WTC11 (cell line): Measurements from ENCODE around the gene ADK. TPM values are rescaled to one million over a fixed set of nuclear protein-coding genes. Genes with fewer than 3 reads are reported as not detected.

Experiments used
- ATAC-seq: fragments of 200-7000 bp; cut with Tn5 transposase; 2 replicates; pipeline ENCODE4 v1.10.0; 2021; ENCODE audit warnings: mild to moderate bottlenecking, moderate library complexity
- CTCF ChIA-PET: fragments of 300-600 bp; sonication (Branson Sonifier 250); formaldehyde crosslinking; loops from one replicate; lab custom pipeline; 2021; ENCODE audit warnings: antibody characterized with exemption; lab: Charles Lee
- POLR2A ChIA-PET: fragments of 350-600 bp; sonication (Branson Sonifier 250); formaldehyde crosslinking; loops from one replicate; lab custom pipeline; 2021; ENCODE audit warnings: antibody characterized with exemption; lab: Charles Lee
- DNase-seq: peaks from one replicate; pipeline ENCODE4 v3.0.0; 2021; ENCODE audit warnings: low spot score
- H3K27ac Mint-ChIP-seq: 2 replicates; pipeline ENCODE4 v1.8.0; 2021; ENCODE audit warnings: mixed read lengths
- H3K27me3 Mint-ChIP-seq: 2 replicates; pipeline ENCODE4 v1.8.0; 2021; ENCODE audit warnings: low read depth, mild to moderate bottlenecking, moderate library complexity, mixed read lengths
- H3K36me3 Mint-ChIP-seq: 2 replicates; pipeline ENCODE4 v1.8.0; 2021; ENCODE audit warnings: mixed read lengths
- H3K4me1 Mint-ChIP-seq: 2 replicates; pipeline ENCODE4 v1.8.0; 2022; ENCODE audit warnings: mixed read lengths
- H3K4me3 Mint-ChIP-seq: 2 replicates; pipeline ENCODE4 v1.8.0; 2021; ENCODE audit warnings: mild to moderate bottlenecking, moderate library complexity, mixed read lengths
- H3K9me3 Mint-ChIP-seq: 2 replicates; pipeline ENCODE4 v1.8.0; 2021; ENCODE audit warnings: mixed read lengths
- EMX1 ChIP-seq: fragments of 250-450 bp; sonication (Bioruptor Pico); IDR thresholded peaks from 2 replicates; pipeline ENCODE4 v1.8.0; 2021; ENCODE audit warnings: mild to moderate bottlenecking
- ETV6 ChIP-seq: sonication (generic); formaldehyde crosslinking; IDR thresholded peaks from 2 replicates; pipeline ENCODE4 v1.8.1; 2022; ENCODE audit warnings: mild to moderate bottlenecking, missing genetic modification reagents
- GTF2I ChIP-seq: fragments of 250-450 bp; sonication (Bioruptor Pico); conservative IDR thresholded peaks from 2 replicates; pipeline ENCODE4 v1.4.0; 2021; ENCODE audit warnings: mild to moderate bottlenecking
- HMGA2 ChIP-seq: fragments of 250-450 bp; sonication (Bioruptor Pico); IDR thresholded peaks from 2 replicates; pipeline ENCODE4 v1.4.0; 2021; ENCODE audit warnings: mild to moderate bottlenecking, moderate library complexity
- JAZF1 ChIP-seq: fragments of 250-450 bp; sonication (Bioruptor Pico); IDR thresholded peaks from 2 replicates; pipeline ENCODE4 v1.9.0; 2021; ENCODE audit warnings: moderate library complexity, mild to moderate bottlenecking, inconsistent platforms
- MXD4 ChIP-seq: fragments of 250-450 bp; sonication (Bioruptor Pico); IDR thresholded peaks from 2 replicates; pipeline ENCODE4 v1.8.0; 2021; ENCODE audit warnings: mild to moderate bottlenecking, moderate library complexity, borderline replicate concordance
- NFE2L1 ChIP-seq: sonication (generic); formaldehyde crosslinking; IDR thresholded peaks from 2 replicates; pipeline ENCODE4 v1.8.1; 2023; ENCODE audit warnings: missing genetic modification reagents
- NR1H2 ChIP-seq: sonication (generic); formaldehyde crosslinking; IDR thresholded peaks from 2 replicates; pipeline ENCODE4 v1.9.0; 2021; ENCODE audit warnings: mild to moderate bottlenecking, moderate library complexity, missing genetic modification reagents
- NR3C1 ChIP-seq: sonication (generic); formaldehyde crosslinking; conservative IDR thresholded peaks from 2 replicates; pipeline ENCODE4 v1.8.1; 2023; ENCODE audit warnings: low read depth, mild to moderate bottlenecking, missing genetic modification reagents
- OVOL2 ChIP-seq: fragments of 250-450 bp; sonication (Bioruptor Pico); IDR thresholded peaks from 2 replicates; pipeline ENCODE4 v1.9.0; 2021; ENCODE audit warnings: mild to moderate bottlenecking, borderline replicate concordance
- PRRX2 ChIP-seq: fragments of 250-450 bp; sonication (Bioruptor Pico); IDR thresholded peaks from 2 replicates; pipeline ENCODE4 v1.8.0; 2021; ENCODE audit warnings: mild to moderate bottlenecking
- SMAD4 ChIP-seq: sonication (generic); formaldehyde crosslinking; IDR thresholded peaks from 2 replicates; pipeline ENCODE4 v1.8.0; 2022; ENCODE audit warnings: mild to moderate bottlenecking, missing genetic modification reagents
- SP1 ChIP-seq: sonication (generic); formaldehyde crosslinking; conservative IDR thresholded peaks from 2 replicates; pipeline ENCODE4 v1.8.1; 2022; ENCODE audit warnings: missing genetic modification reagents
- ZNF317 ChIP-seq: sonication (generic); formaldehyde crosslinking; IDR thresholded peaks from 2 replicates; pipeline ENCODE4 v1.8.1; 2023; ENCODE audit warnings: low read depth, mild to moderate bottlenecking, moderate library complexity, missing genetic modification reagents, borderline replicate concordance
- total RNA-seq: library from RNA; stranded (reverse); gene quantifications from 3 replicates; pipeline ENCODE4 v1.2.3, GENCODE V29; 2021
- TF ChIP-seq, protein P1 (sequence below): sonication (generic); formaldehyde crosslinking; IDR thresholded peaks from 2 replicates; pipeline ENCODE4 v1.8.1; 2023; ENCODE audit warnings: mild to moderate bottlenecking, missing genetic modification reagents
- TF ChIP-seq, protein P2 (sequence below): sonication (generic); formaldehyde crosslinking; IDR thresholded peaks from 2 replicates; pipeline ENCODE4 v1.8.0; 2023; ENCODE audit warnings: mild to moderate bottlenecking, missing genetic modification reagents
- TF ChIP-seq, protein P3 (sequence below): sonication (generic); formaldehyde crosslinking; IDR thresholded peaks from 2 replicates; pipeline ENCODE4 v1.8.1; 2023; ENCODE audit warnings: mild to moderate bottlenecking, moderate library complexity, missing genetic modification reagents
- TF ChIP-seq, protein P4 (sequence below): sonication (generic); formaldehyde crosslinking; IDR thresholded peaks from 2 replicates; pipeline ENCODE4 v1.8.0; 2022; ENCODE audit warnings: missing genetic modification reagents
- TF ChIP-seq, protein P5 (sequence below): sonication (generic); formaldehyde crosslinking; IDR thresholded peaks from 2 replicates; pipeline ENCODE4 v1.8.1; 2022; ENCODE audit warnings: missing genetic modification reagents, borderline replicate concordance
- TF ChIP-seq, protein P6 (sequence below): sonication (generic); formaldehyde crosslinking; IDR thresholded peaks from 2 replicates; pipeline ENCODE4 v1.8.0; 2023; ENCODE audit warnings: missing genetic modification reagents, mild to moderate bottlenecking, borderline replicate concordance

The ADK gene
- total RNA-seq, 1 experiment from 2014 or later, result 32.7 TPM

DNA sequence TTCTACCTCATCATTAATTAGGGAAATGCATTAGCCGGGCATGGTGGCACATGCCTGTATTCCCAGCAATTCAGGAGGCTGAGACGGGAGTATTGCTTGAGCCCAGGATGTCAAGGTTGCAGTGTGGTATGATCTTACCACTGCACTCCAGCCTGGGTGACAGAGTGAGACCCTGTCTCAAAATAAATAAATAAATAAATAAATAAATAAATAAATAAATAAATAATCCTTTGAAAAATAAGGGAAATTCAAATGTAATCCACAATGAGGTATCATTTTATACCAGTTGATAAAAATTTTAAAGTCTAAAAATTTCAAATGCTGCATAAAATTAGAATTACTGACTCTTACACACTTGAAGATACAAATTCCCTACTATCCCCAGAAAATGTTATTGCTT, 334.3 kb downstream of the ADK start:
- Mint-ChIP-seq H3K9me3 (peaks cover 25% of the 10 kb centered on the region), H3K36me3 (peaks cover 16% of the 10 kb centered on the region), H3K27me3 (no peaks in the 10 kb centered on the region), H3K27ac (no peak overlapping the region), H3K4me1 (no peaks in the 10 kb centered on the region), H3K4me3 (no peak overlapping the region)
- ChIA-PET POLR2A (no interaction called here), CTCF (no interaction called here)
- no peak for DNase-seq
- no peak for TF ChIP-seq HMGA2 (CRISPR knock-in tag)
- no peak for ATAC-seq

DNA sequence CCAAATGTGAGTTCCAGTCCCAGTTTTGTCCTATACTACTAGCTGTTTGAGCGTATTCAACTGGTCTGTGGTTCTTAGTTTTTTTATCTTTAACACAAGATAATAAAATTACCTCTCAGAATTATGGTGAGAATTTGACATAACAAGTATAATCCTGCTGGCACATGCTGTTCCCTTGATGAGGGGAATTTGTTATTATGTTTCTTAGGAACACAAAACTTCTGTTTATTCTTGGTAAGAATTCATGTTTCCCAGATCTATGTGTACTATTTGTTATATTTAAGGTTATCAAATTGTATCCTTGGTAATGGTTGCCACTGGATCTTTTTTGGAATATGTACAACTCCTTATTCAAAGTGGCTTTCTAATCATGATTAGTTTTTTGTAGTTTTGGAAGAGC, 335.6 kb downstream of the ADK start:
- no peaks in the 10 kb centered on the region for H3K4me1 Mint-ChIP-seq
- TF ChIP-seq GTF2I, result no peak
- no peak for TF ChIP-seq OVOL2 (CRISPR knock-in tag)
- no peak for TF ChIP-seq NR1H2 (CRISPR knock-in tag)
- TF ChIP-seq EMX1, result no peak
- TF ChIP-seq NR3C1, result no peak
- TF ChIP-seq, protein P1, sequence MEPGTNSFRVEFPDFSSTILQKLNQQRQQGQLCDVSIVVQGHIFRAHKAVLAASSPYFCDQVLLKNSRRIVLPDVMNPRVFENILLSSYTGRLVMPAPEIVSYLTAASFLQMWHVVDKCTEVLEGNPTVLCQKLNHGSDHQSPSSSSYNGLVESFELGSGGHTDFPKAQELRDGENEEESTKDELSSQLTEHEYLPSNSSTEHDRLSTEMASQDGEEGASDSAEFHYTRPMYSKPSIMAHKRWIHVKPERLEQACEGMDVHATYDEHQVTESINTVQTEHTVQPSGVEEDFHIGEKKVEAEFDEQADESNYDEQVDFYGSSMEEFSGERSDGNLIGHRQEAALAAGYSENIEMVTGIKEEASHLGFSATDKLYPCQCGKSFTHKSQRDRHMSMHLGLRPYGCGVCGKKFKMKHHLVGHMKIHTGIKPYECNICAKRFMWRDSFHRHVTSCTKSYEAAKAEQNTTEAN (CRISPR knock-in tag), result no peak
- TF ChIP-seq NFE2L1 (CRISPR knock-in tag), result no peak
- TF ChIP-seq, protein P2, sequence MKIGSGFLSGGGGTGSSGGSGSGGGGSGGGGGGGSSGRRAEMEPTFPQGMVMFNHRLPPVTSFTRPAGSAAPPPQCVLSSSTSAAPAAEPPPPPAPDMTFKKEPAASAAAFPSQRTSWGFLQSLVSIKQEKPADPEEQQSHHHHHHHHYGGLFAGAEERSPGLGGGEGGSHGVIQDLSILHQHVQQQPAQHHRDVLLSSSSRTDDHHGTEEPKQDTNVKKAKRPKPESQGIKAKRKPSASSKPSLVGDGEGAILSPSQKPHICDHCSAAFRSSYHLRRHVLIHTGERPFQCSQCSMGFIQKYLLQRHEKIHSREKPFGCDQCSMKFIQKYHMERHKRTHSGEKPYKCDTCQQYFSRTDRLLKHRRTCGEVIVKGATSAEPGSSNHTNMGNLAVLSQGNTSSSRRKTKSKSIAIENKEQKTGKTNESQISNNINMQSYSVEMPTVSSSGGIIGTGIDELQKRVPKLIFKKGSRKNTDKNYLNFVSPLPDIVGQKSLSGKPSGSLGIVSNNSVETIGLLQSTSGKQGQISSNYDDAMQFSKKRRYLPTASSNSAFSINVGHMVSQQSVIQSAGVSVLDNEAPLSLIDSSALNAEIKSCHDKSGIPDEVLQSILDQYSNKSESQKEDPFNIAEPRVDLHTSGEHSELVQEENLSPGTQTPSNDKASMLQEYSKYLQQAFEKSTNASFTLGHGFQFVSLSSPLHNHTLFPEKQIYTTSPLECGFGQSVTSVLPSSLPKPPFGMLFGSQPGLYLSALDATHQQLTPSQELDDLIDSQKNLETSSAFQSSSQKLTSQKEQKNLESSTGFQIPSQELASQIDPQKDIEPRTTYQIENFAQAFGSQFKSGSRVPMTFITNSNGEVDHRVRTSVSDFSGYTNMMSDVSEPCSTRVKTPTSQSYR (CRISPR knock-in tag), result no peak
- TF ChIP-seq SP1 (CRISPR knock-in tag), result no peak
- no peak for TF ChIP-seq ZNF317 (CRISPR knock-in tag)
- no peak for TF ChIP-seq ETV6 (CRISPR knock-in tag)
- TF ChIP-seq, protein P3, sequence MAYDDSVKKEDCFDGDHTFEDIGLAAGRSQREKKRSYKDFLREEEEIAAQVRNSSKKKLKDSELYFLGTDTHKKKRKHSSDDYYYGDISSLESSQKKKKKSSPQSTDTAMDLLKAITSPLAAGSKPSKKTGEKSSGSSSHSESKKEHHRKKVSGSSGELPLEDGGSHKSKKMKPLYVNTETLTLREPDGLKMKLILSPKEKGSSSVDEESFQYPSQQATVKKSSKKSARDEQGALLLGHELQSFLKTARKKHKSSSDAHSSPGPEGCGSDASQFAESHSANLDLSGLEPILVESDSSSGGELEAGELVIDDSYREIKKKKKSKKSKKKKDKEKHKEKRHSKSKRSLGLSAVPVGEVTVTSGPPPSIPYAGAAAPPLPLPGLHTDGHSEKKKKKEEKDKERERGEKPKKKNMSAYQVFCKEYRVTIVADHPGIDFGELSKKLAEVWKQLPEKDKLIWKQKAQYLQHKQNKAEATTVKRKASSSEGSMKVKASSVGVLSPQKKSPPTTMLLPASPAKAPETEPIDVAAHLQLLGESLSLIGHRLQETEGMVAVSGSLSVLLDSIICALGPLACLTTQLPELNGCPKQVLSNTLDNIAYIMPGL (CRISPR knock-in tag), result no peak
- TF ChIP-seq, protein P4, sequence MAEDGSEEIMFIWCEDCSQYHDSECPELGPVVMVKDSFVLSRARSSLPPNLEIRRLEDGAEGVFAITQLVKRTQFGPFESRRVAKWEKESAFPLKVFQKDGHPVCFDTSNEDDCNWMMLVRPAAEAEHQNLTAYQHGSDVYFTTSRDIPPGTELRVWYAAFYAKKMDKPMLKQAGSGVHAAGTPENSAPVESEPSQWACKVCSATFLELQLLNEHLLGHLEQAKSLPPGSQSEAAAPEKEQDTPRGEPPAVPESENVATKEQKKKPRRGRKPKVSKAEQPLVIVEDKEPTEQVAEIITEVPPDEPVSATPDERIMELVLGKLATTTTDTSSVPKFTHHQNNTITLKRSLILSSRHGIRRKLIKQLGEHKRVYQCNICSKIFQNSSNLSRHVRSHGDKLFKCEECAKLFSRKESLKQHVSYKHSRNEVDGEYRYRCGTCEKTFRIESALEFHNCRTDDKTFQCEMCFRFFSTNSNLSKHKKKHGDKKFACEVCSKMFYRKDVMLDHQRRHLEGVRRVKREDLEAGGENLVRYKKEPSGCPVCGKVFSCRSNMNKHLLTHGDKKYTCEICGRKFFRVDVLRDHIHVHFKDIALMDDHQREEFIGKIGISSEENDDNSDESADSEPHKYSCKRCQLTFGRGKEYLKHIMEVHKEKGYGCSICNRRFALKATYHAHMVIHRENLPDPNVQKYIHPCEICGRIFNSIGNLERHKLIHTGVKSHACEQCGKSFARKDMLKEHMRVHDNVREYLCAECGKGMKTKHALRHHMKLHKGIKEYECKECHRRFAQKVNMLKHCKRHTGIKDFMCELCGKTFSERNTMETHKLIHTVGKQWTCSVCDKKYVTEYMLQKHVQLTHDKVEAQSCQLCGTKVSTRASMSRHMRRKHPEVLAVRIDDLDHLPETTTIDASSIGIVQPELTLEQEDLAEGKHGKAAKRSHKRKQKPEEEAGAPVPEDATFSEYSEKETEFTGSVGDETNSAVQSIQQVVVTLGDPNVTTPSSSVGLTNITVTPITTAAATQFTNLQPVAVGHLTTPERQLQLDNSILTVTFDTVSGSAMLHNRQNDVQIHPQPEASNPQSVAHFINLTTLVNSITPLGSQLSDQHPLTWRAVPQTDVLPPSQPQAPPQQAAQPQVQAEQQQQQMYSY (CRISPR knock-in tag), result no peak
- no peak for TF ChIP-seq PRRX2 (CRISPR knock-in tag)
- TF ChIP-seq, protein P5, sequence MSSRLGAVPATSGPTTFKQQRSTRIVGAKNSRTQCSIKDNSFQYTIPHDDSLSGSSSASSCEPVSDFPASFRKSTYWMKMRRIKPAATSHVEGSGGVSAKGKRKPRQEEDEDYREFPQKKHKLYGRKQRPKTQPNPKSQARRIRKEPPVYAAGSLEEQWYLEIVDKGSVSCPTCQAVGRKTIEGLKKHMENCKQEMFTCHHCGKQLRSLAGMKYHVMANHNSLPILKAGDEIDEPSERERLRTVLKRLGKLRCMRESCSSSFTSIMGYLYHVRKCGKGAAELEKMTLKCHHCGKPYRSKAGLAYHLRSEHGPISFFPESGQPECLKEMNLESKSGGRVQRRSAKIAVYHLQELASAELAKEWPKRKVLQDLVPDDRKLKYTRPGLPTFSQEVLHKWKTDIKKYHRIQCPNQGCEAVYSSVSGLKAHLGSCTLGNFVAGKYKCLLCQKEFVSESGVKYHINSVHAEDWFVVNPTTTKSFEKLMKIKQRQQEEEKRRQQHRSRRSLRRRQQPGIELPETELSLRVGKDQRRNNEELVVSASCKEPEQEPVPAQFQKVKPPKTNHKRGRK, result no peak
- TF ChIP-seq JAZF1 (CRISPR knock-in tag), result no peak
- TF ChIP-seq, protein P6, sequence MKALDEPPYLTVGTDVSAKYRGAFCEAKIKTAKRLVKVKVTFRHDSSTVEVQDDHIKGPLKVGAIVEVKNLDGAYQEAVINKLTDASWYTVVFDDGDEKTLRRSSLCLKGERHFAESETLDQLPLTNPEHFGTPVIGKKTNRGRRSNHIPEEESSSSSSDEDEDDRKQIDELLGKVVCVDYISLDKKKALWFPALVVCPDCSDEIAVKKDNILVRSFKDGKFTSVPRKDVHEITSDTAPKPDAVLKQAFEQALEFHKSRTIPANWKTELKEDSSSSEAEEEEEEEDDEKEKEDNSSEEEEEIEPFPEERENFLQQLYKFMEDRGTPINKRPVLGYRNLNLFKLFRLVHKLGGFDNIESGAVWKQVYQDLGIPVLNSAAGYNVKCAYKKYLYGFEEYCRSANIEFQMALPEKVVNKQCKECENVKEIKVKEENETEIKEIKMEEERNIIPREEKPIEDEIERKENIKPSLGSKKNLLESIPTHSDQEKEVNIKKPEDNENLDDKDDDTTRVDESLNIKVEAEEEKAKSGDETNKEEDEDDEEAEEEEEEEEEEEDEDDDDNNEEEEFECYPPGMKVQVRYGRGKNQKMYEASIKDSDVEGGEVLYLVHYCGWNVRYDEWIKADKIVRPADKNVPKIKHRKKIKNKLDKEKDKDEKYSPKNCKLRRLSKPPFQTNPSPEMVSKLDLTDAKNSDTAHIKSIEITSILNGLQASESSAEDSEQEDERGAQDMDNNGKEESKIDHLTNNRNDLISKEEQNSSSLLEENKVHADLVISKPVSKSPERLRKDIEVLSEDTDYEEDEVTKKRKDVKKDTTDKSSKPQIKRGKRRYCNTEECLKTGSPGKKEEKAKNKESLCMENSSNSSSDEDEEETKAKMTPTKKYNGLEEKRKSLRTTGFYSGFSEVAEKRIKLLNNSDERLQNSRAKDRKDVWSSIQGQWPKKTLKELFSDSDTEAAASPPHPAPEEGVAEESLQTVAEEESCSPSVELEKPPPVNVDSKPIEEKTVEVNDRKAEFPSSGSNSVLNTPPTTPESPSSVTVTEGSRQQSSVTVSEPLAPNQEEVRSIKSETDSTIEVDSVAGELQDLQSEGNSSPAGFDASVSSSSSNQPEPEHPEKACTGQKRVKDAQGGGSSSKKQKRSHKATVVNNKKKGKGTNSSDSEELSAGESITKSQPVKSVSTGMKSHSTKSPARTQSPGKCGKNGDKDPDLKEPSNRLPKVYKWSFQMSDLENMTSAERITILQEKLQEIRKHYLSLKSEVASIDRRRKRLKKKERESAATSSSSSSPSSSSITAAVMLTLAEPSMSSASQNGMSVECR, result no peak
- no peak for TF ChIP-seq SMAD4 (CRISPR knock-in tag)
- TF ChIP-seq MXD4 (CRISPR knock-in tag), result no peak
- TF ChIP-seq, all 79 proteins: peak for 0
- ATAC-seq (no peak), DNase-seq (no peak)
- no peak overlapping the region for H3K4me3 Mint-ChIP-seq
- H3K36me3 Mint-ChIP-seq, result peaks cover 16% of the 10 kb centered on the region
- ChIA-PET CTCF (no interaction called here), POLR2A (no interaction called here)
- H3K9me3 Mint-ChIP-seq, result peaks cover 22% of the 10 kb centered on the region
- H3K27me3 Mint-ChIP-seq, result no peaks in the 10 kb centered on the region
- H3K27ac Mint-ChIP-seq, result no peak overlapping the region
